Suprapubic skin (tissue), 4 donors: Measurements from ENCODE around the gene SLC38A1.

Experiments
- EP300 ChIP-seq: sonication (generic); formaldehyde crosslinking; IDR thresholded peaks from one replicate; pipeline ENCODE4 v1.6.1; 2017; ENCODE audit warnings: antibody characterized with exemption
- POLR2A ChIP-seq, 2 donors: fragments of 450-650 bp; IDR thresholded peaks; one replicate each; pipeline ENCODE4 v1.6.1; 2017; ENCODE audit warnings: antibody characterized with exemption in 2 of 2, mild to moderate bottlenecking in 2 of 2, moderate library complexity in 2 of 2
- POLR2AphosphoS5 ChIP-seq, 3 donors: sonication (generic); formaldehyde crosslinking; IDR thresholded peaks; one replicate each; pipeline ENCODE4 v1.6.1; 2017; ENCODE audit warnings: antibody characterized with exemption in 3 of 3
- TF ChIP-seq, protein P1 (sequence below), 2 donors: fragments of 200-600 bp in 1 of 2; fragments of 450-650 bp in 1 of 2; sonication (generic) in 1 of 2; IDR thresholded peaks; one replicate each; pipeline ENCODE4 v1.5.1; 2016 to 2019; ENCODE audit warnings: antibody characterized with exemption in 2 of 2, mild to moderate bottlenecking in 1 of 2, moderate library complexity in 1 of 2

DNA sequence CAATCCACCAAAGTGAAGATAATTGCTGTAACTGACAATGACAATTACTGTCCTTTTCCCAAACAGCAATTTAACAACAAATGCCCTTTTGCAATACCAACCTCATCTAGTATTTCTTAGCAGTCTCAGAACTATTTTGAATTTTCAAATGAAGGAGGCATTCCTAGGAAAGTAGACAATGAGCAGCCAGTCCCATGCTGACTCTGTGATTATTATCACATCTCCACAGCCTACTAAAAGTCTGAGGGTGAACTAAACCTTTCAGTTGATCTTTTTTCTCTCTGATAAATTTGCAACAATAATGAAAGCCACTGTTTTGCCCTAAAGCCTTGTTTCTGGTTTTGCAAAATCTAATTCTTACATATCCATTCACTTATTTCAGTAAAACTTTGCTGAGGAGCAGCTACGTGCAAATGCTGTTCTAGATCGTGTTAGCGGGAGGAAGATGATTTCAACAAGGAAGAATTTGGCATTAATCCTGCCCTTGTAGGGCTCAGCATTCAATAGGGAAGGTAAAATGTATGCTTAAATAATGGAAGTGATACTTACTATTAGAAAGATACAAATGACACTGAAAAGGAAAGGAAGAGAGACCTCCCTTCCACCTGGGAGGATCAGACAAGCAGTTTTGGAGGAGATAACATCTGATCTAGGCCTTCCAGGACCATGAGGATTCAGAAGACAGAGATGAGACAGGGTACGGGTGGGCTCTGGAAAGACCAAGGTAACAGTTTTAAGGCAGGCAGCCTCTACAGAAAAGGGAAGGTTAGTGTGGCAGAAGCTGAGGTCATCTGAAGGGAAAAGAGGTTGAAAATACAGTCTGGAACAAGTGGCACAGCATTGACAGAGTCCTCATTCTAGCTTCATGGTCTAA is 47.4 kb downstream of the SLC38A1 start:
- TF ChIP-seq, protein P1, sequence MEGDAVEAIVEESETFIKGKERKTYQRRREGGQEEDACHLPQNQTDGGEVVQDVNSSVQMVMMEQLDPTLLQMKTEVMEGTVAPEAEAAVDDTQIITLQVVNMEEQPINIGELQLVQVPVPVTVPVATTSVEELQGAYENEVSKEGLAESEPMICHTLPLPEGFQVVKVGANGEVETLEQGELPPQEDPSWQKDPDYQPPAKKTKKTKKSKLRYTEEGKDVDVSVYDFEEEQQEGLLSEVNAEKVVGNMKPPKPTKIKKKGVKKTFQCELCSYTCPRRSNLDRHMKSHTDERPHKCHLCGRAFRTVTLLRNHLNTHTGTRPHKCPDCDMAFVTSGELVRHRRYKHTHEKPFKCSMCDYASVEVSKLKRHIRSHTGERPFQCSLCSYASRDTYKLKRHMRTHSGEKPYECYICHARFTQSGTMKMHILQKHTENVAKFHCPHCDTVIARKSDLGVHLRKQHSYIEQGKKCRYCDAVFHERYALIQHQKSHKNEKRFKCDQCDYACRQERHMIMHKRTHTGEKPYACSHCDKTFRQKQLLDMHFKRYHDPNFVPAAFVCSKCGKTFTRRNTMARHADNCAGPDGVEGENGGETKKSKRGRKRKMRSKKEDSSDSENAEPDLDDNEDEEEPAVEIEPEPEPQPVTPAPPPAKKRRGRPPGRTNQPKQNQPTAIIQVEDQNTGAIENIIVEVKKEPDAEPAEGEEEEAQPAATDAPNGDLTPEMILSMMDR (IDR thresholded peaks at IDR 0.05), result no peak
- TF ChIP-seq POLR2A (IDR thresholded peaks at IDR 0.05), result no peak
- TF ChIP-seq EP300, result no peak
- TF ChIP-seq POLR2AphosphoS5 (IDR thresholded peaks at IDR 0.05), result no peak
